ENCODE results near the gene AGBL1. TPM values are rescaled to one million over a fixed set of nuclear protein-coding genes. Genes with fewer than 3 reads are reported as not detected.
"Not testable (repeated sequence)": the region's sequence is repeated elsewhere in the genome, so short reads cannot be mapped to it uniquely, and the experiment has no call there.

AGBL1 gene
- total and polyA plus RNA-seq, 2 donors (not counting 1 experiment from before 2014, with no cell fraction given), result not detected

- H3K27ac ChIP-seq (ENCODE audit: low read length in 2 of 2), result no peak overlapping the region
- H3K9me3 ChIP-seq (ENCODE audit: control extremely low read depth in 1 of 3, control insufficient read depth in 2 of 3, insufficient read depth in 1 of 3, low read length in 2 of 3), result peaks cover 0 to 3% (median 0%) of the 10 kb centered on the region in 3 donors
- ChIA-PET POLR2A (no interaction called here), CTCF (no interaction called here)
- H3K9ac ChIP-seq (ENCODE audit: low read length), result no peak overlapping the region
- Mint-ChIP-seq H3K9me3 (ENCODE audit: insufficient read depth) (no peaks in the 10 kb centered on the region), H3K27ac (no peak overlapping the region), H3K4me3 (no peak overlapping the region), H3K4me1 (no peaks in the 10 kb centered on the region), H3K27me3 (no peaks in the 10 kb centered on the region)
- no CpG with 5 or more reads among the region's 3 CpGs for WGBS (ENCODE audit: insufficient coverage)
- H2AFZ ChIP-seq (ENCODE audit: insufficient read depth, low read depth, low read length, poor library complexity, severe bottlenecking), result no peak overlapping the region
- no peaks in the 10 kb centered on the region for H3K4me1 ChIP-seq (ENCODE audit: control insufficient read depth in 2 of 2, insufficient read depth in 2 of 2, low read length in 2 of 2)
- H4K20me1 ChIP-seq (ENCODE audit: control insufficient read depth, insufficient read depth, low read length, poor library complexity, severe bottlenecking), result no peaks in the 10 kb centered on the region
- no peak for TF ChIP-seq EZH2 (IDR thresholded peaks at IDR 0.05; ENCODE audit: borderline replicate concordance, insufficient read depth, low read depth, low read length, poor library complexity, severe bottlenecking)
- no peak for TF ChIP-seq CTCF (IDR thresholded peaks at IDR 0.05)
- H3K79me2 ChIP-seq (ENCODE audit: control insufficient read depth, insufficient read depth, low read length), result no peaks in the 10 kb centered on the region
- H3K27me3 ChIP-seq (replicated peaks in 1 of 4; ENCODE audit: control extremely low read depth in 1 of 4, control insufficient read depth in 3 of 4, insufficient read depth in 4 of 4, low read length in 3 of 4), result no peaks in the 10 kb centered on the region
- H3K4me3 ChIP-seq (ENCODE audit: control extremely low read depth in 1 of 5, extremely low read depth in 1 of 5, insufficient read depth in 1 of 5, low read depth in 2 of 5, low read length in 4 of 5), result no peak overlapping the region
- DNase-seq (no peak), ATAC-seq (ENCODE audit: low read depth) (no peak)
- intact Hi-C loops (cut with micrococcal nuclease), result no loop called here
- no peaks in the 10 kb centered on the region for H3K36me3 ChIP-seq (replicated peaks in 1 of 2; ENCODE audit: control extremely low read depth in 1 of 2, control insufficient read depth in 1 of 2, extremely low read depth in 1 of 2, insufficient read depth in 2 of 2, low read length in 1 of 2)
- no peak overlapping the region for H3K4me2 ChIP-seq (replicated peaks; ENCODE audit: low read depth, low read length, poor library complexity, severe bottlenecking)
These were observed 958.7 kb downstream of the AGBL1 start for GRCh38 chr15:87038404-87038803.

- H3K27me3 ChIP-seq (replicated peaks in 1 of 4; ENCODE audit: control extremely low read depth in 1 of 4, control insufficient read depth in 3 of 4, insufficient read depth in 4 of 4, low read length in 3 of 4); H3K27ac Mint-ChIP-seq; H3K9me3 Mint-ChIP-seq (ENCODE audit: insufficient read depth); H3K4me1 ChIP-seq (ENCODE audit: control insufficient read depth in 2 of 2, insufficient read depth in 2 of 2, low read length in 2 of 2); H3K79me2 ChIP-seq (ENCODE audit: control insufficient read depth, insufficient read depth, low read length); H3K9me3 ChIP-seq (ENCODE audit: control extremely low read depth in 1 of 3, control insufficient read depth in 2 of 3, insufficient read depth in 1 of 3, low read length in 2 of 3); H3K4me2 ChIP-seq (replicated peaks; ENCODE audit: low read depth, low read length, poor library complexity, severe bottlenecking); ATAC-seq (ENCODE audit: low read depth); H3K36me3 ChIP-seq (replicated peaks in 1 of 2; ENCODE audit: control extremely low read depth in 1 of 2, control insufficient read depth in 1 of 2, extremely low read depth in 1 of 2, insufficient read depth in 2 of 2, low read length in 1 of 2); H4K20me1 ChIP-seq (ENCODE audit: control insufficient read depth, insufficient read depth, low read length, poor library complexity, severe bottlenecking); intact Hi-C loops (cut with micrococcal nuclease); H3K27me3 Mint-ChIP-seq; H3K4me3 ChIP-seq (ENCODE audit: control extremely low read depth in 1 of 5, extremely low read depth in 1 of 5, insufficient read depth in 1 of 5, low read depth in 2 of 5, low read length in 4 of 5); CTCF ChIA-PET; POLR2A ChIA-PET; H2AFZ ChIP-seq (ENCODE audit: insufficient read depth, low read depth, low read length, poor library complexity, severe bottlenecking); H3K27ac ChIP-seq (ENCODE audit: low read length in 2 of 2); H3K9ac ChIP-seq (ENCODE audit: low read length); H3K4me3 Mint-ChIP-seq; H3K4me1 Mint-ChIP-seq; DNase-seq: not testable (repeated sequence)
- WGBS (ENCODE audit: insufficient coverage), result 85% methylated on average over 4 of the region's 4 CpGs
These were observed 962.9 kb downstream of the AGBL1 start for GRCh38 chr15:87042619-87043018.

All from B cell (primary cell).